K562 (cell line): ENCODE results near the gene GNAQ. TPM values are rescaled to one million over a fixed set of nuclear protein-coding genes. Genes with fewer than 3 reads are reported as not detected.

Source experiments
- ATAC-seq: fragments of 200-7000 bp; cut with Tn5 transposase; 3 replicates; pipeline ENCODE4 v1.9.1; 2020; ENCODE audit warnings: moderate library complexity
- BruUV-seq: library from RNA; stranded (reverse); fragments of 400-500 nt; replicated peaks from 2 replicates; lab custom pipeline; 2021; lab: Mats Ljungman, UMichigan
- CTCF ChIA-PET: fragments of 300-600 bp; formaldehyde crosslinking; extraction: SDS; loops from one replicate; lab custom pipeline; 2021; ENCODE audit warnings: low intra/inter-chr PET ratio; lab: Yijun Ruan, JAX
- POLR2A ChIA-PET: fragments of 300-600, 350-650 bp; sonication (Branson Sonifier 250); formaldehyde crosslinking; extraction: SDS; loops from one replicate; lab custom pipeline; 2021; ENCODE audit warnings: antibody characterized with exemption, inconsistent platforms; lab: Yijun Ruan, JAX
- DNase-seq, 4 experiments: peaks; one replicate each; pipeline versions ENCODE4 v3.0.0 to v3.0.0-alpha.2; 2011 to 2018; ENCODE audit warnings: low spot score in 3 of 4, mixed read lengths in 3 of 4; ENCODE audit errors: extremely low read depth in 1 of 4
- FAIRE-seq: peaks from 2 replicates; lab custom pipeline; 2011; peaks lifted over from hg19 to GRCh38; lab: Jason Lieb, UNC
- H2AFZ ChIP-seq: 2 replicates; pipeline ENCODE4 v1.6.0; 2011; ENCODE audit warnings: low read depth, low read length, control low read depth, inconsistent platforms
- H3K27ac ChIP-seq: fragments of 200-600 bp; 3 replicates; pipeline ENCODE4 v1.8.0; 2011; ENCODE audit warnings: low read depth, mild to moderate bottlenecking, control low read depth, inconsistent platforms, low read length, moderate library complexity, mixed read lengths; ENCODE audit errors: extremely low read depth
- H3K27me3 ChIP-seq, 2 experiments: fragments of 300-600 bp in 1 of 2; 2 replicates in 1 of 2; 3 replicates in 1 of 2; pipeline versions ENCODE4 v1.6.0 to v1.8.0; 2011; ENCODE audit warnings: inconsistent platforms in 2 of 2, low read length in 2 of 2, mild to moderate bottlenecking in 1 of 2, mixed read lengths in 1 of 2, moderate library complexity in 1 of 2; ENCODE audit not compliant: control insufficient read depth in 2 of 2, insufficient read depth in 2 of 2
- H3K36me3 ChIP-seq: fragments of 300-600 bp; 3 replicates; pipeline ENCODE4 v1.8.0; 2011; ENCODE audit warnings: mild to moderate bottlenecking, low read length, inconsistent platforms; ENCODE audit not compliant: control insufficient read depth, insufficient read depth
- H3K4me1 ChIP-seq, 2 experiments: fragments of 200-600 bp in 1 of 2; replicated peaks in 1 of 2; 2 replicates in 1 of 2; 3 replicates in 1 of 2; pipeline versions ENCODE4 v1.5.1 to v1.8.0; 2011; ENCODE audit warnings: inconsistent platforms in 2 of 2, low read length in 2 of 2, mild to moderate bottlenecking in 1 of 2, mixed read lengths in 1 of 2, moderate library complexity in 1 of 2; ENCODE audit not compliant: control insufficient read depth in 2 of 2, insufficient read depth in 2 of 2
- H3K4me2 ChIP-seq: 2 replicates; pipeline ENCODE4 v1.6.1; 2011; ENCODE audit warnings: low read length, control low read depth, inconsistent platforms, mixed read lengths; ENCODE audit not compliant: insufficient read depth
- H3K4me3 ChIP-seq: fragments of 200-600 bp; sonication (generic), shearing (Covaris generic); 2 replicates; pipeline ENCODE4 v1.5.1; 2016; ENCODE audit warnings: control low read depth, inconsistent platforms
- H3K79me2 ChIP-seq: fragments of 200-600 bp; 3 replicates; pipeline ENCODE4 v1.8.0; 2011; ENCODE audit warnings: low read length, inconsistent platforms; ENCODE audit not compliant: control insufficient read depth, insufficient read depth
- H3K9ac ChIP-seq, 2 experiments: 2 replicates each; pipeline versions ENCODE4 v1.6.0 to v1.6.1; 2011; ENCODE audit warnings: low read depth in 2 of 2, low read length in 2 of 2, control low read depth in 1 of 2, inconsistent platforms in 1 of 2, mild to moderate bottlenecking in 1 of 2, mixed read lengths in 1 of 2; ENCODE audit not compliant: insufficient read depth in 1 of 2
- H3K9me1 ChIP-seq: one replicate; pipeline ENCODE4 v1.6.0; 2011; ENCODE audit warnings: inconsistent platforms, mild to moderate bottlenecking, low read length, moderate library complexity; ENCODE audit not compliant: control insufficient read depth, insufficient read depth
- H3K9me3 ChIP-seq: replicated peaks from 2 replicates; pipeline ENCODE4 v1.5.1; 2011; ENCODE audit warnings: low read depth, low read length, inconsistent platforms; ENCODE audit not compliant: control insufficient read depth, insufficient read depth
- H4K20me1 ChIP-seq: replicated peaks from 2 replicates; pipeline ENCODE4 v1.6.1; 2011; ENCODE audit warnings: low read length, inconsistent platforms, mixed read lengths; ENCODE audit not compliant: control insufficient read depth, insufficient read depth
- BHLHE40 ChIP-seq: IDR thresholded peaks from 2 replicates; pipeline ENCODE4 v1.6.1; 2011; ENCODE audit warnings: low read length, improper control_type of control experiment
- CCNT2 ChIP-seq: IDR thresholded peaks from 2 replicates; pipeline ENCODE4 v1.6.1; 2011; ENCODE audit warnings: borderline replicate concordance, low read depth, mild to moderate bottlenecking, moderate library complexity, mixed read lengths, low read length; ENCODE audit not compliant: insufficient read length; ENCODE audit errors: extremely low read depth
- DMBX1 ChIP-seq: fragments of 250-450 bp; sonication (Bioruptor Pico); IDR thresholded peaks from 2 replicates; pipeline ENCODE4 v1.8.0; 2022; ENCODE audit warnings: inconsistent platforms, mild to moderate bottlenecking, moderate library complexity, borderline replicate concordance
- ESRRA ChIP-seq: fragments of 450-650 bp; IDR thresholded peaks from 2 replicates; pipeline ENCODE4 v1.6.1; 2014; ENCODE audit warnings: low read depth, mild to moderate bottlenecking, moderate library complexity, borderline replicate concordance
- ETV5 ChIP-seq: sonication (generic); formaldehyde crosslinking; IDR thresholded peaks from 2 replicates; pipeline ENCODE4 v1.4.0; 2020; ENCODE audit warnings: low read depth, mild to moderate bottlenecking, missing genetic modification reagents
- HBP1 ChIP-seq: fragments of 450-650 bp; formaldehyde crosslinking; IDR thresholded peaks from 2 replicates; pipeline ENCODE4 v1.4.0; 2022; ENCODE audit warnings: missing genetic modification characterization
- HCFC1 ChIP-seq: IDR thresholded peaks from 2 replicates; pipeline ENCODE4 v1.6.1; 2012; ENCODE audit warnings: low read depth, low read length, improper control_type of control experiment
- HNRNPLL ChIP-seq: fragments of 200-400 bp; formaldehyde crosslinking; IDR thresholded peaks from 2 replicates; pipeline ENCODE4 v1.6.1; 2017; ENCODE audit warnings: low read length, low read depth, mild to moderate bottlenecking; ENCODE audit not compliant: poor library complexity, severe bottlenecking
- ILK ChIP-seq: fragments of 450-650 bp; IDR thresholded peaks from 2 replicates; pipeline ENCODE4 v1.6.1; 2016; ENCODE audit warnings: missing genetic modification characterization, low read depth, mild to moderate bottlenecking, missing compliant biosample characterization, moderate library complexity, borderline replicate concordance
- MIER1 ChIP-seq: fragments of 450-650 bp; IDR thresholded peaks from 2 replicates; pipeline ENCODE4 v1.6.1; 2016; ENCODE audit warnings: antibody characterized with exemption, mild to moderate bottlenecking, low read depth
- PHF20 ChIP-seq: fragments of 450-650 bp; IDR thresholded peaks from 2 replicates; pipeline ENCODE4 v1.6.1; 2018; ENCODE audit not compliant: partially characterized antibody
- RBM39 ChIP-seq: fragments of 200-400 bp; formaldehyde crosslinking; optimal IDR thresholded peaks from 2 replicates; pipeline ENCODE3; 2018; ENCODE audit warnings: low read depth, low read length
- ZBTB8A ChIP-seq: fragments of 450-650 bp; IDR thresholded peaks from 2 replicates; pipeline ENCODE4 v1.6.1; 2018; ENCODE audit warnings: mild to moderate bottlenecking, moderate library complexity; ENCODE audit not compliant: partially characterized antibody
- ZMIZ1 ChIP-seq, 2 experiments: fragments of 150-350 bp in 1 of 2; IDR thresholded peaks; 2 replicates each; pipeline ENCODE4 v1.6.1; 2012 to 2016; ENCODE audit warnings: low read depth in 2 of 2, low read length in 2 of 2, mild to moderate bottlenecking in 1 of 2, moderate library complexity in 1 of 2
- WGBS: fragments of 100-300 bp; shearing (Covaris generic); methylation state at CpG from one replicate; pipeline ENCODE4 v1.1.6; 2016; ENCODE audit warnings: low coverage, mixed read lengths; ENCODE audit not compliant: insufficient coverage; ENCODE audit errors: missing lambda C conversion rate; 5-methylcytosine and 5-hydroxymethylcytosine counted together
- in situ Hi-C: fragments of 300-500 bp; cut with MboI; formaldehyde crosslinking; loops from 4 replicates; pipeline ENCODE4 v1.15.0; 2018; ENCODE audit warnings: inconsistent platforms, mixed read lengths
- intact Hi-C: fragments of 100-400 bp; cut with micrococcal nuclease; formaldehyde crosslinking; loops from 2 replicates; pipeline ENCODE4 v1.14.2; 2022
- polyA plus RNA-seq, 8 experiments: library from polyadenylated mRNA; depleted of rRNA in 4 of 8; stranded (reverse) in 5 of 8; unstranded in 3 of 8; fragments of >200 nt; fragmentation: Nextera tagmentation in 2 of 8; fragmentation: Illumina TruSeq in 1 of 8; extraction: Ambion mirVana in 2 of 8; extraction: Trizol in 1 of 8; gene quantifications; 2 replicates each; pipeline versions ENCODE4 v1.2.1 to v1.2.3, GENCODE V29; 2011 to 2014; ENCODE audit warnings: inconsistent platforms in 1 of 8, missing spikeins in 1 of 8
- total RNA-seq, 7 experiments: library from RNA; depleted of rRNA in 6 of 7; stranded (reverse); fragments of >200 nt in 6 of 7; fragmentation: Illumina TruSeq in 2 of 7; extraction: Trizol in 2 of 7; gene quantifications; 2 replicates each; pipeline versions ENCODE4 v1.2.1 to v1.2.3, GENCODE V29; 2011 to 2021; ENCODE audit warnings: low replicate concordance in 1 of 7
- TF ChIP-seq, protein P1 (sequence below): IDR thresholded peaks from 2 replicates; pipeline ENCODE4 v1.6.1; 2011; ENCODE audit not compliant: insufficient read length; ENCODE audit errors: extremely low read depth

GNAQ gene
- total and polyA plus RNA-seq, 9 of the 15 experiments (the other 6 are each of a cell fraction or from before 2014, with no cell fraction given), result 4.8 to 27.9 (median 17.5) TPM

DNA sequence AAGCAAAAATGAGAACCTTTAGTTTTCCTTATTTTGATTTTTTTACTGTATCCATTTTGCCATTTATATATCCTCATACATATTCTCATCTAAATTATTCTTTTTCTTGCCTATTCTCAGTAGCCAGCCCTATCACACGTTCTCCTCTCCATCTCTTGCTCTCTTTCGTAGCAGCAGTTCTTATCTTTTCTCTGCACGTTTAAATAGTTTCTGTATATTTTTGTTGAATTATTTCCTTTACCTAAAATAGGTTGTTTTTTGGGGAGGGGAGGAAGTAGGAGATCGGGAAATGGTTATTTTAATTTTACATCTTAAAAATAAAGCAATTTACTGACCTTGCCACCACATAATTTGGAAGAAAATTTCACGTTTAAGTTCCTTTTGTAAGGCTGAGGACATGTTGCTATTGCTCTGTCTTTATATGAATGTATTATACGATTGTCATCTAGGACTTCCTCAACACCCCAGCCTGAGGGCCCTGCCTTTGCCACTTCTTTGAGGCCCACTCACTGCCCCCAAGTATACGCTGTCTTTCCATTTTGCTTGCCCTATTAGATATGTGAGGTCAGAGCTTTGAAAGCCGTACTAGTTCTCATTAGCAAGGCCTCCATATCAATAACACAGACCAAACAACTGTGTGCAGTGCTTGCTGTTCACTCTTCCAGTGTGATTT is 140.3 kb downstream of the GNAQ start (continued):
- TF ChIP-seq HBP1 (CRISPR knock-in tag), result no peak
- no peak for TF ChIP-seq ESRRA
- TF ChIP-seq, all 486 proteins: peak for 8

- H3K27ac ChIP-seq, result no peak overlapping the region
- H4K20me1 ChIP-seq, result no peaks in the 10 kb centered on the region
- 90% methylated on average over 2 of the region's 2 CpGs for WGBS
- ChIA-PET CTCF (interaction anchor here (0.7 kb wide), 1 partner anchor 711 kb away, joined by 3 read pairs; no protein-coding TSS in a partner anchor), POLR2A (no interaction called here)
- H3K36me3 ChIP-seq, result peaks cover 5% of the 10 kb centered on the region; the same call in 2 of the 3 replicates
- DNase-seq (no peak), FAIRE-seq (no peak), ATAC-seq (no peak)
- H3K9me3 ChIP-seq, result no peaks in the 10 kb centered on the region
- no peaks in the 10 kb centered on the region for H3K27me3 ChIP-seq
- no peaks in the 10 kb centered on the region for H3K9me1 ChIP-seq
- H3K79me2 ChIP-seq, result peaks cover 43% of the 10 kb centered on the region
- intact Hi-C loops, result no loop called here
- H2AFZ ChIP-seq, result no peak overlapping the region
- in situ Hi-C loops, result no loop called here
- no peak overlapping the region for H3K4me2 ChIP-seq
- BruUV-seq, result no TSS peak
- H3K4me3 ChIP-seq, result no peak overlapping the region
- H3K4me1 ChIP-seq, result peaks cover 3 to 31% of the 10 kb centered on the region in 2 experiments; a peak in 4 of 5 replicates
- no peak overlapping the region for H3K9ac ChIP-seq
- TF ChIP-seq RBM39 (no peak), PHF20 (no peak), BHLHE40 (no peak), ZBTB8A (no peak), ZMIZ1 (IDR thresholded peaks at IDR 0.05; ENCODE audit: low read depth in 2 of 2, low read length in 2 of 2) (no peak), HNRNPLL (no peak), DMBX1 (CRISPR knock-in tag) (no peak), ILK (tag) (no peak), MIER1 (no peak), ETV5 (CRISPR knock-in tag) (no peak), CCNT2 (no peak), HCFC1 (no peak)
- TF ChIP-seq, protein P1, sequence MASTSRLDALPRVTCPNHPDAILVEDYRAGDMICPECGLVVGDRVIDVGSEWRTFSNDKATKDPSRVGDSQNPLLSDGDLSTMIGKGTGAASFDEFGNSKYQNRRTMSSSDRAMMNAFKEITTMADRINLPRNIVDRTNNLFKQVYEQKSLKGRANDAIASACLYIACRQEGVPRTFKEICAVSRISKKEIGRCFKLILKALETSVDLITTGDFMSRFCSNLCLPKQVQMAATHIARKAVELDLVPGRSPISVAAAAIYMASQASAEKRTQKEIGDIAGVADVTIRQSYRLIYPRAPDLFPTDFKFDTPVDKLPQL, result no peak
Measured at GRCh38 chr9:77887662-77888061, 143.9 kb downstream of the GNAQ start.
